ENCODE results near the gene KCNK13.
"Not testable (repeated sequence)": the region's sequence is repeated elsewhere in the genome, so short reads cannot be mapped to it uniquely, and the experiment has no call there.

The KCNK13 gene

GRCh38 chr14:90060965-90061684, 669 bp upstream of the KCNK13 start:
- no peak for FAIRE-seq

GRCh38 chr14:90062127-90062794, 467 bp downstream of the KCNK13 start:
- no peak for FAIRE-seq

- no peak for FAIRE-seq
Observed at GRCh38 chr14:90062822-90063539, 1.2 kb downstream of the KCNK13 start.

GRCh38 chr14:90072350-90072749, 10.6 kb downstream of the KCNK13 start:
- no peak for FAIRE-seq

GRCh38 chr14:90079576-90079975, 17.8 kb downstream of the KCNK13 start:
- FAIRE-seq: no peak

GRCh38 chr14:90087433-90087832, 25.6 kb downstream of the KCNK13 start:
- no peak for FAIRE-seq

GRCh38 chr14:90088176-90088575, 26.4 kb downstream of the KCNK13 start:
- FAIRE-seq: no peak

- not testable (repeated sequence) for FAIRE-seq
Observed at GRCh38 chr14:90089486-90089885, 27.7 kb downstream of the KCNK13 start.

GRCh38 chr14:90091393-90091792, 29.6 kb downstream of the KCNK13 start:
- FAIRE-seq: no peak

GRCh38 chr14:90093942-90094595, 32.3 kb downstream of the KCNK13 start:
- FAIRE-seq: no peak

- no peak for FAIRE-seq
Observed at GRCh38 chr14:90095096-90095495, 33.3 kb downstream of the KCNK13 start.

- FAIRE-seq: no peak
Observed at GRCh38 chr14:90096566-90096965, 34.8 kb downstream of the KCNK13 start.

- FAIRE-seq: no peak
Observed at GRCh38 chr14:90103808-90104207, 42.0 kb downstream of the KCNK13 start.

GRCh38 chr14:90105756-90106155, 44.0 kb downstream of the KCNK13 start:
- no peak for FAIRE-seq

GRCh38 chr14:90107789-90108188, 46.0 kb downstream of the KCNK13 start:
- no peak for FAIRE-seq

GRCh38 chr14:90109858-90110257, 48.1 kb downstream of the KCNK13 start:
- no peak for FAIRE-seq

- FAIRE-seq: no peak
Observed at GRCh38 chr14:90111895-90112534, 50.2 kb downstream of the KCNK13 start.

GRCh38 chr14:90114554-90114953, 52.8 kb downstream of the KCNK13 start:
- FAIRE-seq: no peak

GRCh38 chr14:90115780-90116179, 54.0 kb downstream of the KCNK13 start:
- FAIRE-seq: no peak

- no peak for FAIRE-seq
Observed at GRCh38 chr14:90116444-90116843, 54.6 kb downstream of the KCNK13 start.

GRCh38 chr14:90118027-90118426, 56.2 kb downstream of the KCNK13 start:
- FAIRE-seq: no peak

GRCh38 chr14:90126260-90126659, 64.5 kb downstream of the KCNK13 start:
- no peak for FAIRE-seq
